PFSK-1 (cell line): ENCODE data around the gene CXCL1.

Experiments used
- POLR2AphosphoS5 ChIP-seq: IDR thresholded peaks from 2 replicates; pipeline ENCODE4 v1.6.1; 2012; ENCODE audit warnings: low read depth, mild to moderate bottlenecking, control low read depth, low read length, moderate library complexity
- REST ChIP-seq, 2 experiments: IDR thresholded peaks; 2 replicates each; pipeline versions ENCODE4 v1.6.1 to v1.8.0; 2011 to 2012; ENCODE audit warnings: low read depth in 2 of 2, low read length in 2 of 2, control low read depth in 1 of 2, inconsistent platforms in 1 of 2, mild to moderate bottlenecking in 1 of 2, moderate library complexity in 1 of 2; ENCODE audit not compliant: insufficient read depth in 1 of 2

GRCh38 chr4:73822389-73822788 is 46.8 kb upstream of the CXCL1 start:
- TF ChIP-seq REST (IDR thresholded peaks at IDR 0.05; ENCODE audit: insufficient read depth in 1 of 2, low read depth in 2 of 2, low read length in 2 of 2) (no peak), POLR2AphosphoS5 (no peak)
